DND-41 (cell line): ENCODE results near the gene EPHA3.

Experiments
- CTCF ChIP-seq: IDR thresholded peaks from 2 replicates; pipeline ENCODE4 v1.5.1; 2012; ENCODE audit warnings: borderline replicate concordance, low read length, moderate library complexity, mild to moderate bottlenecking; ENCODE audit not compliant: poor library complexity, severe bottlenecking; ENCODE audit errors: extremely low read depth
- EZH2 ChIP-seq: IDR thresholded peaks from 3 replicates; pipeline ENCODE4 v1.6.1; 2012; ENCODE audit warnings: borderline replicate concordance, low read depth, mild to moderate bottlenecking, moderate library complexity, low read length, inconsistent platforms; ENCODE audit not compliant: severe bottlenecking

GRCh38 chr3:89367166-89367565 lies 259.7 kb downstream of the EPHA3 start:
- TF ChIP-seq EZH2 (no peak), CTCF (no peak)
